ENCODE results near the gene CNKSR3.

- TF ChIP-seq POLR2AphosphoS5 (IDR thresholded peaks at IDR 0.05; ENCODE audit: borderline replicate concordance, low read depth, low read length) = no peak
- no peak for TF ChIP-seq EZH2 (IDR thresholded peaks at IDR 0.05)
Measured at GRCh38 chr6:154506108-154506507, 4.4 kb downstream of the CNKSR3 start.
